GM12873 (cell line): ENCODE results near the gene CFAP299.

ENCODE experiments used
- TF ChIP-seq, protein P1 (sequence below): IDR thresholded peaks from 2 replicates; pipeline ENCODE4 v1.5.1; 2012; ENCODE audit warnings: low read depth, mild to moderate bottlenecking, moderate library complexity, low read length, control low read depth; ENCODE audit not compliant: insufficient read depth; ENCODE audit errors: missing control alignments

CFAP299 gene

DNA sequence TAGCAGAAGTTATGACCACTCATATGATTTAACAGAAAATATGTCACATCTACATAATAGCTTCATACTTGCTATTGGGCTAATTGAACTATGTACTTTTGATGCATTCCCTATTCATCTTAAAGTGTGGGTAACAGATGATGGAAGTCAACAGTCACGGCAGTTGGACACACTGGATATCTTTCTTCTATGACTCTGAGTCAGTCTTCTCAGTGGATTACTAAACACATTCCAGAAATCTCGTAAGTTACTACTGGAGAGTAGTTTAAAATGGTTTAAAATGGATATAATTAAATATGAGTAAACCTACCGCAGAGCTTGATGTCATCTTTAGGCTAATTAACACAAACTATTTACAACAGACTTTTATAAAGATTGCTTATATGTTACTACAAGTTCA is 30.1 kb upstream of the CFAP299 start:
- TF ChIP-seq, protein P1, sequence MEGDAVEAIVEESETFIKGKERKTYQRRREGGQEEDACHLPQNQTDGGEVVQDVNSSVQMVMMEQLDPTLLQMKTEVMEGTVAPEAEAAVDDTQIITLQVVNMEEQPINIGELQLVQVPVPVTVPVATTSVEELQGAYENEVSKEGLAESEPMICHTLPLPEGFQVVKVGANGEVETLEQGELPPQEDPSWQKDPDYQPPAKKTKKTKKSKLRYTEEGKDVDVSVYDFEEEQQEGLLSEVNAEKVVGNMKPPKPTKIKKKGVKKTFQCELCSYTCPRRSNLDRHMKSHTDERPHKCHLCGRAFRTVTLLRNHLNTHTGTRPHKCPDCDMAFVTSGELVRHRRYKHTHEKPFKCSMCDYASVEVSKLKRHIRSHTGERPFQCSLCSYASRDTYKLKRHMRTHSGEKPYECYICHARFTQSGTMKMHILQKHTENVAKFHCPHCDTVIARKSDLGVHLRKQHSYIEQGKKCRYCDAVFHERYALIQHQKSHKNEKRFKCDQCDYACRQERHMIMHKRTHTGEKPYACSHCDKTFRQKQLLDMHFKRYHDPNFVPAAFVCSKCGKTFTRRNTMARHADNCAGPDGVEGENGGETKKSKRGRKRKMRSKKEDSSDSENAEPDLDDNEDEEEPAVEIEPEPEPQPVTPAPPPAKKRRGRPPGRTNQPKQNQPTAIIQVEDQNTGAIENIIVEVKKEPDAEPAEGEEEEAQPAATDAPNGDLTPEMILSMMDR, result no peak

DNA sequence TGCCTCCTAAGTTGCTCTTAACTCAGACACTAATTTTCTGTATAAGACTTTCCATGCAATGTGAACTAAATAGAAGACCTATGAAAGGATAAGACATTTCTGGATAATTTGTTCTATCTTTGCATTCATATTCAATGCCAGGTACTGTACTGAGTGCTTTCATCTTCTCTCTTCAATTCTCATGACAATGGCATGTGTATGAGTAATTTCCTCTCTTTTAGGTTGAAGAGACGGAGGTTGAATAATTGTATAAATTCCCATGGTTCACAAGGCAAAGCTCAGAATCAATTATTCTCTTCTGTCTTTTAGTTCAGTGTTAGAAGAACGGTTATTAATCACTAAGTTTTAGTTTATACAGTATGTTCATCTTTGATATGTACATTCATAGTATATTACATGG is 29.3 kb upstream of the CFAP299 start:
- TF ChIP-seq, protein P1, result no peak

DNA sequence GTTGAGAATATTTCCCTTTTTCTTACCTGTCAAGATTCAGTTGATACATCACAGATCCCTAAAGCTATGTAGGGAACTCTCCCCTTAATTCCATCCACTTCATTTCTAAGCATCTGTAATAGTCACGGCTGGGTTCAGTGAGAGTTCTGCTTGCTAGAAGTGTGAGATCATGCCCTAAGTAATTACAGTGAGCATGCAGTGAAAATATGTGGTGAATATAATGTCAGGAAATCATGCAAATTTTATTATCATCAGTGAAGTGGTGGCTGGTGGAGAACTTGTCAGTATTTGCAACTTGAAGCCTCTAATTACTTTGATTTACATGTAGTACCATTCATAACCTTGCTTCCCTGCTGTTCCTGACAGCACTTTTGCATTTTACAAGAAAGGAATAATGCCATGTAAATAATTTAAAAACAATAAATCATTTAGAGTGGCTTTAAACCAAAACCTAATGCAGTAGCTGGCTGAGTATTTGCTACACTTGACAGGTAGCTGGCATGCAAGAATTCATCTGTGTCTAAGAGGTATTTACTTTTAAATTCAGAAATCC is 28.3 kb upstream of the CFAP299 start:
- TF ChIP-seq, protein P1, result no peak

DNA sequence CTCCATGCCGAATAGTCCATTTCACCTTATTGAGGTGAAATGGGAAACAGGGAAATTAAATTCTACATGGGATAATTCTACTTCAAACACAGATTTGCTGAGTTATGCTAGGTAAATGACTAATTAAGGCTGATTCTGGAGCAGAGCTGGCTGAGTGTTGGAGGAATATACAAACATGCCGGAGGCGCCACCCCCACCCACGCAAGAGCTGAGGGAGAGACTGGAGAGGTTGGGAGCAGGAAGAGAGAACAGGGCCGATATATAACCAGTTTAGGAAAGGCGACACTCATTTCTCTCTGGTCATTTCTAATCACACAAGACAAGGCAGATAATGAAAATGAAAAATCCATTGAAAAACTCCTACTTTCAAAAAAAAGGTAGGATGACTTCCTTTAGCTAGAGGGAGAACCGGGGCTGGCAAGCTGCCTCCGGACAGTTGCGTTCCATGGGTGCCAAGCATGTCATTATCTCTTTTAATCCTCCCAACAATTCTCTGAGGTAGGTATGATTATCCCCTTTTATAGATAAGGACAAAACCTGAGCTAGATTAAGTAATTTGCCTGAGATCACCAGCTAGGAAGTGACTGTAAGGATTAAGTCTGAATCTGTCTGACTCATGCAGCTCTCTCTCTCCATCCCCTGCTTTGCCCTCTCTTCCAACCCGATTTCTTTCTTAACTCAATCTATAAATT is 27.6 kb upstream of the CFAP299 start:
- TF ChIP-seq, protein P1, result no peak

DNA sequence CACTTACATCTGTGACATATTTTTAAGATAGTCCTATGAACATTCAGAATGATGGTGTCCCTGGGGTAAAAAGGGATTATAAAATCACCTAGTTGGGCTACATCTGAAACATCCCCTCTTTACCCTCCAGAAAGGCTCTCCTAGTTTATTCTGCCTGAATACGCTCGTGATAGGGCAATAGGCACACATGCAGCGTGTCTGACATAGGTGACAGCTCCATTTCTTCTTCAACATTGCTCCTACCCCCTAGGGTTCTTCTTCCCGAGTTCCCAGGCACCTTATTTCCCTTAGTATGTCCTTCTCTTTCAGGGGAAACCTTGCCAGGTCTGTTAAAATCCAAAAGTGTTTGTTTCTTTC is 27.1 kb upstream of the CFAP299 start:
- TF ChIP-seq, protein P1, result no peak

DNA sequence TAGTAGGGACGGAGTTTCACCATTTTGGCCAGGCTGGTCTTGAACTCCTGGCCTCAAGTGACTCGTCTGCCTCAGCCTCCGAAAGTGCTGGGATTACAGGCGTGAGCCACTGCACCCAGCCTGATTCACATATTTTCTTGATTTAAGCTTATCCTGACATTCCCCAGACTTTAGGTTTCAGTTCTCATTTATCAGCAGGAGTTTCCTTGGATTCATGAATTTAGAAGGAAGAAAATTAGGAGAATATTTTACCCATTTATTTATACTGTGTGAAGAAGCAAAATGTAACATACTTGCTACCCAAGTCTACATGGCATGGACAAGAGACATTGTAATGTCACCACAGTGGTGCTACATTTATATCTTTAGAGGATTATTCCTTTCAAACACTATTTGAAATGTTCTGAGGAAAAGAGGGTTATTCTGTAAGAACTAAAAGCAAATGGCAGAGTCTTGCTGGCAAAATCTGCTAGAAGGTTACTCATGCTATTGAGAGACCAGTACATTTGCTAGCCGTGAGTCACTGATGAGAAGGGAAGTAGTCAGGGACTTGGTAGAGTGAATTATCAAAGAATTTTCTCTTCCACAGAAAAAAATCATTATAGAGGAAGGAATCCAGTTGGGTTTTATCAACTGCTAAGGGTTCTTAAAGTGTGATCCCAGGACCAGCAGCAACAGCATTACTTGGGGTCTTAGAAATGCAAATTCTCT is 26.1 kb upstream of the CFAP299 start:
- TF ChIP-seq, protein P1, result no peak

DNA sequence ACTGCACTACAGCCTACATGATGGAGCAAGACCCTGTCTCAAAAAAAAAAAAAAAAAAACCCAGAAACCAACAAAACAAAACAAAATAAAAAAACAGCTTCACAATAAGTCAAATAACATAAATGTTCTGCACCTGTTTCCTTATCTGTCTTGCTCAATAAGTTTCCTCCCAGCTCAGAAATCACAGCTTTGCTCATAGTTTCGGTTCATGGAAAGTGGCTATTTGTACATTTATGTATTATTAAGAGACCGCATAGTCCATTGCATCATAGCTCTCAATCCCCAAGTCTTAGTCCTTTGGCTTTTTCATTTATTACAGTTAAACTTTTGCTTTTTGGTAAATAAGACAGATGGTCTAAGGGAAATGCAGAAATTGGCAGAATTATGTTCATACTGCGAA is 24.4 kb upstream of the CFAP299 start:
- TF ChIP-seq, protein P1, result no peak
